HL-60 (cell line): ENCODE data around the gene ZC3H8.

Experiments
- DNase-seq, 2 experiments: peaks; one replicate each; pipeline ENCODE4 v3.0.0-alpha.2; 2010 to 2020; ENCODE audit warnings: low read depth in 1 of 2, low spot score in 1 of 2
- H3K27ac ChIP-seq: fragments of 250-450 bp; sonication (Bioruptor Pico); replicated peaks from 2 replicates; pipeline ENCODE4 v1.5.1; 2020; ENCODE audit warnings: mild to moderate bottlenecking, moderate library complexity
- H3K27me3 ChIP-seq: fragments of 250-450 bp; sonication (Bioruptor Pico); 2 replicates; pipeline ENCODE4 v1.5.1; 2021; ENCODE audit warnings: mild to moderate bottlenecking, moderate library complexity; ENCODE audit not compliant: insufficient read depth, poor library complexity, severe bottlenecking
- H3K4me3 ChIP-seq: replicated peaks from 2 replicates; pipeline ENCODE4 v1.5.1; 2011; ENCODE audit warnings: mild to moderate bottlenecking, control low read depth, low read length; ENCODE audit not compliant: insufficient read depth
- CTCF ChIP-seq: IDR thresholded peaks from one replicate; pipeline ENCODE4 v1.5.1; 2011; ENCODE audit warnings: low read length, control low read depth, inconsistent platforms; ENCODE audit not compliant: insufficient read depth
- GABPA ChIP-seq: IDR thresholded peaks from 2 replicates; pipeline ENCODE4 v1.6.1; 2012; ENCODE audit warnings: low read depth
- POLR2AphosphoS5 ChIP-seq: IDR thresholded peaks from 2 replicates; pipeline ENCODE4 v1.6.1; 2012; ENCODE audit warnings: low read depth
- REST ChIP-seq: IDR thresholded peaks from 2 replicates; pipeline ENCODE4 v1.6.1; 2012; ENCODE audit warnings: low read depth; ENCODE audit not compliant: insufficient replicate concordance
- SPI1 ChIP-seq: IDR thresholded peaks from 2 replicates; pipeline ENCODE4 v1.6.1; 2012; ENCODE audit warnings: low read depth, mild to moderate bottlenecking, borderline replicate concordance

The ZC3H8 gene

GRCh38 chr2:112184121-112184520 lies 70.7 kb downstream of the ZC3H8 start:
- no peak overlapping the region for H3K27ac ChIP-seq

GRCh38 chr2:112183327-112184025 lies 71.4 kb downstream of the ZC3H8 start:
- no peaks in the 10 kb centered on the region for H3K27me3 ChIP-seq
- no peak overlapping the region for H3K4me3 ChIP-seq
- TF ChIP-seq CTCF, result no peak
- no peak for TF ChIP-seq GABPA
- TF ChIP-seq REST, result no peak
- no peak for TF ChIP-seq POLR2AphosphoS5
- TF ChIP-seq SPI1, result no peak
- no peak overlapping the region for H3K27ac ChIP-seq
- DNase-seq, result no peak

More at GRCh38 chr2:112184121-112184520, 70.7 kb downstream of the ZC3H8 start:
- no peak for TF ChIP-seq SPI1
- no peak for TF ChIP-seq REST
- no peak for DNase-seq
- H3K27me3 ChIP-seq, result no peaks in the 10 kb centered on the region
- no peak overlapping the region for H3K4me3 ChIP-seq

- Histone ChIP-seq H3K27me3 (no peaks in the 10 kb centered on the region), H3K27ac (no peak overlapping the region), H3K4me3 (no peak overlapping the region)
- no peak for TF ChIP-seq SPI1
- TF ChIP-seq GABPA, result no peak
- no peak for TF ChIP-seq REST
- TF ChIP-seq POLR2AphosphoS5, result no peak
- TF ChIP-seq CTCF, result no peak
- no peak for DNase-seq
Observed at GRCh38 chr2:112182581-112183034, 72.2 kb downstream of the ZC3H8 start.
